Left lung (tissue), 10 donors: Measurements from ENCODE around the gene DIP2C. TPM values are rescaled to one million over a fixed set of nuclear protein-coding genes. Genes with fewer than 3 reads are reported as not detected.
"Not testable (repeated sequence)": the region's sequence is repeated elsewhere in the genome, so short reads cannot be mapped to it uniquely, and the experiment has no call there.

Experiments
- ATAC-seq: fragments of 200-7000 bp; cut with Tn5 transposase; one replicate; pipeline ENCODE4 v1.9.1; 2020; ENCODE audit warnings: moderate library complexity
- DNase-seq, 4 donors: peaks; one replicate each; pipeline ENCODE4 v3.0.0-alpha.2; 2013 to 2020
- H3K27ac ChIP-seq, 2 donors: fragments of 200-600 bp; sonication (generic) in 1 of 2; one replicate each; pipeline versions ENCODE4 v1.5.0 to v1.8.0; 2020 to 2021
- H3K27me3 ChIP-seq, 2 donors: fragments of 200-600 bp; sonication (generic) in 1 of 2; one replicate each; pipeline versions ENCODE4 v1.5.0 to v1.8.0; 2020 to 2021
- H3K36me3 ChIP-seq, 2 donors: fragments of 200-600 bp; sonication (generic) in 1 of 2; one replicate each; pipeline versions ENCODE4 v1.5.0 to v1.8.0; 2020 to 2021
- H3K4me1 ChIP-seq, 2 donors: fragments of 200-600 bp; one replicate each; pipeline ENCODE4 v1.8.0; 2021
- H3K4me3 ChIP-seq, 2 donors: fragments of 200-600 bp; sonication (generic) in 1 of 2; one replicate each; pipeline versions ENCODE4 v1.5.0 to v1.8.0; 2020 to 2021; ENCODE audit warnings: mild to moderate bottlenecking in 1 of 2
- H3K9me3 ChIP-seq, 2 donors: fragments of 200-600 bp; sonication (generic) in 1 of 2; one replicate each; pipeline versions ENCODE4 v1.5.0 to v1.8.0; 2020 to 2021
- CTCF ChIP-seq, 2 donors: fragments of 200-600 bp; sonication (generic) in 1 of 2; IDR thresholded peaks; one replicate each; pipeline versions ENCODE4 v1.5.0 to v1.8.0; 2021; ENCODE audit warnings: antibody characterized with exemption in 2 of 2
- intact Hi-C, 2 donors: fragments of 100-400 bp; cut with DNase I; formaldehyde crosslinking; loops; one replicate each; pipeline versions ENCODE4 v1.11.2 to v1.14.2; 2022
- polyA plus RNA-seq, 6 donors: library from polyadenylated mRNA; unstranded; fragments of 120-200 nt; gene quantifications; one replicate each; pipeline ENCODE4 v1.2.1, GENCODE V29; 2013; ENCODE audit not compliant: insufficient read length in 6 of 6
- total RNA-seq, 2 donors: library from RNA; stranded (reverse); fragmentation: NEBNext Ultra II Directional; extraction: Animal tissue kit (Norgen Biotek cat#: 25700); gene quantifications; one replicate each; pipeline ENCODE4 v1.2.1, GENCODE V29; 2021
- donor health status: DM: no; HTN: yes; CAD: no.
- donor health status: DM: no; HTN: no; CAD: no.

Gene DIP2C
- total and polyA plus RNA-seq, 8 donors: 10.5 to 22.5 (median 19.5) TPM

- TF ChIP-seq CTCF (IDR thresholded peaks at IDR 0.05): no peak
- Histone ChIP-seq H3K27ac (no peak overlapping the region), H3K9me3 (no peaks in the 10 kb centered on the region), H3K36me3 (no peaks in the 10 kb centered on the region), H3K4me3 (no peak overlapping the region), H3K27me3 (no peaks in the 10 kb centered on the region), H3K4me1 (no peaks in the 10 kb centered on the region)
- no peak for ATAC-seq
- intact Hi-C loops: no loop called here
- no peak for DNase-seq
These were observed 235.8 kb downstream of the DIP2C start for GRCh38 chr10:453647-454046.

- intact Hi-C loops: no loop called here
- H3K4me3 ChIP-seq: no peak overlapping the region
- H3K36me3 ChIP-seq: no peaks in the 10 kb centered on the region
- no peaks in the 10 kb centered on the region for H3K4me1 ChIP-seq
- TF ChIP-seq CTCF (IDR thresholded peaks at IDR 0.05): no peak
- ATAC-seq: peak; percentile 22
- H3K9me3 ChIP-seq: no peaks in the 10 kb centered on the region
- no peaks in the 10 kb centered on the region for H3K27me3 ChIP-seq
- H3K27ac ChIP-seq: no peak overlapping the region
- DNase-seq: peak in 3 of 4 donors; percentile 29 to 58 (median 51)
These were observed 236.7 kb downstream of the DIP2C start for GRCh38 chr10:452512-453426.

- intact Hi-C loops: no loop called here
- Histone ChIP-seq H3K36me3 (no peaks in the 10 kb centered on the region), H3K27me3 (no peaks in the 10 kb centered on the region), H3K9me3 (no peaks in the 10 kb centered on the region), H3K4me3 (no peak overlapping the region), H3K4me1 (no peaks in the 10 kb centered on the region), H3K27ac (no peak overlapping the region)
- DNase-seq (no peak), ATAC-seq (no peak)
- no peak for TF ChIP-seq CTCF (IDR thresholded peaks at IDR 0.05)
These were observed 237.6 kb downstream of the DIP2C start for GRCh38 chr10:451856-452255.

GRCh38 chr10:451021-451471 is 238.4 kb downstream of the DIP2C start:
- H3K4me1 ChIP-seq: no peaks in the 10 kb centered on the region
- H3K27ac ChIP-seq: no peak overlapping the region
- intact Hi-C loops: no loop called here
- H3K27me3 ChIP-seq: no peaks in the 10 kb centered on the region
- DNase-seq: no peak
- H3K4me3 ChIP-seq: no peak overlapping the region
- TF ChIP-seq CTCF (IDR thresholded peaks at IDR 0.05): no peak
- peak; percentile 37 for ATAC-seq
- H3K9me3 ChIP-seq: no peaks in the 10 kb centered on the region
- H3K36me3 ChIP-seq: no peaks in the 10 kb centered on the region

GRCh38 chr10:450463-450862 is 239.0 kb downstream of the DIP2C start:
- no peak for TF ChIP-seq CTCF (IDR thresholded peaks at IDR 0.05)
- Histone ChIP-seq H3K36me3 (no peaks in the 10 kb centered on the region), H3K27ac (no peak overlapping the region), H3K4me3 (no peak overlapping the region), H3K9me3 (no peaks in the 10 kb centered on the region), H3K27me3 (no peaks in the 10 kb centered on the region), H3K4me1 (no peaks in the 10 kb centered on the region)
- DNase-seq (no peak), ATAC-seq (no peak)
- intact Hi-C loops: no loop called here

- H3K4me3 ChIP-seq, H3K36me3 ChIP-seq, ATAC-seq, intact Hi-C loops, H3K9me3 ChIP-seq, H3K27me3 ChIP-seq, DNase-seq, H3K4me1 ChIP-seq, H3K27ac ChIP-seq: not testable (repeated sequence)
These were observed 240.1 kb downstream of the DIP2C start for GRCh38 chr10:449331-449730.
